ENCODE measurements around the gene RAB1A.
"Not testable (repeated sequence)": the region's sequence is repeated elsewhere in the genome, so short reads cannot be mapped to it uniquely, and the experiment has no call there.

- TF ChIP-seq CTCF, POLR2A (IDR thresholded peaks at IDR 0.05): not testable (repeated sequence)
Observed at GRCh38 chr2:65125457-65125856, 4.4 kb downstream of the RAB1A start.

Data from esophagus squamous epithelium (tissue), 4 donors.